PFSK-1 (cell line): Measurements from ENCODE around the gene GALNT1.

ENCODE experiments used
- FOXP2 ChIP-seq: optimal IDR thresholded peaks from 2 replicates; pipeline ENCODE3; 2011; ENCODE audit warnings: borderline replicate concordance, control low read depth, inconsistent platforms; ENCODE audit not compliant: insufficient read depth; ENCODE audit errors: extremely low read length, extremely low read depth
- POLR2AphosphoS5 ChIP-seq: IDR thresholded peaks from 2 replicates; pipeline ENCODE4 v1.6.1; 2012; ENCODE audit warnings: low read depth, mild to moderate bottlenecking, control low read depth, low read length, moderate library complexity
- REST ChIP-seq, 2 experiments: IDR thresholded peaks; 2 replicates each; pipeline versions ENCODE4 v1.6.1 to v1.8.0; 2011 to 2012; ENCODE audit warnings: low read depth in 2 of 2, low read length in 2 of 2, control low read depth in 1 of 2, inconsistent platforms in 1 of 2, mild to moderate bottlenecking in 1 of 2, moderate library complexity in 1 of 2; ENCODE audit not compliant: insufficient read depth in 1 of 2
- SIN3A ChIP-seq: IDR thresholded peaks from 2 replicates; pipeline ENCODE4 v1.6.1; 2012; ENCODE audit warnings: mild to moderate bottlenecking, low read length, moderate library complexity, borderline replicate concordance; ENCODE audit not compliant: insufficient read depth
- TAF1 ChIP-seq: IDR thresholded peaks from 2 replicates; pipeline ENCODE4 v1.6.1; 2012; ENCODE audit warnings: low read length, control low read depth, borderline replicate concordance; ENCODE audit not compliant: insufficient read depth

GALNT1 gene

DNA sequence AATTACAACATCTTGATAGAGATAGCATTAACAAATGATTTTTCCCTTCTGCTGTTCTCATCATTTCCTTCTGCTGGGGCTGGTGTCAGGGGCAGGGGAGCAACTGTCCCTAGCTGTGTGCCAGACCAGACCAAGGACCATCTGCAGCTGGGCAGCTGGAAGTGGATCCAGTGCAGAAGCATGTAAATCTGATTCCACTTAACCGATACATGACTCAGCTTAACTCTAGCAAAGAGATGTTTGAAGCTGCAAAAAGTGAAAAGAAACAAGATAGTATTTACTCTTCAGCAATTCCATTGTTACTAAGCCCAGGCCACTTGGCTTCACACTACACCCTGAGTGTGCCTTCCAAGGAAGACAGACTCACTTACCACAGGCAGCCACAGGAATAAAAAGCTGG is 151.1 kb downstream of the GALNT1 start:
- TF ChIP-seq FOXP2 (no peak), TAF1 (no peak)

- no peak for TF ChIP-seq POLR2AphosphoS5
- no peak for TF ChIP-seq SIN3A
- TF ChIP-seq TAF1, result no peak
- no peak for TF ChIP-seq FOXP2
- TF ChIP-seq REST (IDR thresholded peaks at IDR 0.05; ENCODE audit: insufficient read depth in 1 of 2, low read depth in 2 of 2, low read length in 2 of 2), result no peak
Measured at GRCh38 chr18:35733408-35733807, 151.9 kb downstream of the GALNT1 start.

- no peak for TF ChIP-seq FOXP2
- no peak for TF ChIP-seq TAF1
- TF ChIP-seq SIN3A, result no peak
- no peak for TF ChIP-seq REST (IDR thresholded peaks at IDR 0.05; ENCODE audit: insufficient read depth in 1 of 2, low read depth in 2 of 2, low read length in 2 of 2)
- TF ChIP-seq POLR2AphosphoS5, result no peak
Measured at GRCh38 chr18:35736696-35737095, 155.2 kb downstream of the GALNT1 start.

- TF ChIP-seq SIN3A (no peak), REST (IDR thresholded peaks at IDR 0.05; ENCODE audit: insufficient read depth in 1 of 2, low read depth in 2 of 2, low read length in 2 of 2) (no peak), FOXP2 (no peak), POLR2AphosphoS5 (no peak), TAF1 (no peak)
Measured at GRCh38 chr18:35739778-35740177, 158.2 kb downstream of the GALNT1 start.

DNA sequence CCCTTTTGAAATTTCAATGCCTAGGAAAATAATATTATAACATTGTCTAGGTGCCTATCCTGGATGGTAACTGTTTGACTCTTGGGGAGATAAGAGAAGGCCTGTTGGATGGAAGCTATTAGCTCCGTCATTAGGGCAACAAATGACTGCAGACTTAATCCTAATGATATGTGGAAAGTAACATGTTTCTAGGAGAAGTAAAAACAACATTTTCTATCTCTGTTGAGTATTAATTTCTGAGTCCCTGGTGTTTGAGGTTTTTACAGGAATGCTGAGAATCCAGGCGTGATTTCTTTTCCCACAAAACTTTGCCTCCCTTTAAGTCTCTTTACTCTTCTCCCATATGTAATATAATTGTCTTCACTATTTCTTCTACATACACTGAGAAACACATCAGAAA is 159.1 kb downstream of the GALNT1 start:
- no peak for TF ChIP-seq REST (IDR thresholded peaks at IDR 0.05; ENCODE audit: insufficient read depth in 1 of 2, low read depth in 2 of 2, low read length in 2 of 2)
- no peak for TF ChIP-seq POLR2AphosphoS5
- no peak for TF ChIP-seq TAF1
- TF ChIP-seq FOXP2, result no peak
- TF ChIP-seq SIN3A, result no peak

DNA sequence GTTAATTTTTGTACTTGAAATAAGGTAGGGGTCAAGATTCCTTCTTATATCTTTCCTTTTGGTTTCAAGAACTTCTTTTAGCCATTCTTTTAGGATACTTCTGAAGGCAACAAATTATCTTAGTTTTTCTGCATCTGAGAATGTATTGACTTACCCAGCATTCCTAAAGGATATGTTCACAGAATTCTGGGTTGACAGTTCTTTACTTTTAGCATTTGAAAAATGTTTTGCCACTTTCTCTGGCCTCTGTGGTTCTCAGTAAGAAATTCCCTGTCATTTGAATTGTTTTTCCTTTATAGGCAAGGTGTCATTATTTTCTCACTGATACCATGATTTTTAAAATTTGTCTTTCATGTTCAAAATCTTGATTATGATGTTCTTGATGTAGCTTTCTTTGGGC is 162.4 kb downstream of the GALNT1 start:
- TF ChIP-seq TAF1 (no peak), FOXP2 (no peak), SIN3A (no peak), REST (IDR thresholded peaks at IDR 0.05; ENCODE audit: insufficient read depth in 1 of 2, low read depth in 2 of 2, low read length in 2 of 2) (no peak), POLR2AphosphoS5 (no peak)
